Right renal pelvis (tissue), 4 donors: ENCODE measurements around the gene GLI2. TPM values are rescaled to one million over a fixed set of nuclear protein-coding genes. Genes with fewer than 3 reads are reported as not detected.

Experiments
- DNase-seq, 4 donors: peaks; one replicate each; pipeline ENCODE4 v3.0.0-alpha.2; 2013; ENCODE audit warnings: low read depth in 4 of 4, low spot score in 3 of 4, missing footprints in 1 of 4
- polyA plus RNA-seq, 4 donors: library from polyadenylated mRNA; unstranded; fragments of 120-200 nt; gene quantifications; one replicate each; pipeline ENCODE4 v1.2.1, GENCODE V29; 2013; ENCODE audit not compliant: insufficient read length in 4 of 4

Gene GLI2
- polyA plus RNA-seq, 4 donors: 9.6 to 11.8 (median 11.2) TPM

DNA sequence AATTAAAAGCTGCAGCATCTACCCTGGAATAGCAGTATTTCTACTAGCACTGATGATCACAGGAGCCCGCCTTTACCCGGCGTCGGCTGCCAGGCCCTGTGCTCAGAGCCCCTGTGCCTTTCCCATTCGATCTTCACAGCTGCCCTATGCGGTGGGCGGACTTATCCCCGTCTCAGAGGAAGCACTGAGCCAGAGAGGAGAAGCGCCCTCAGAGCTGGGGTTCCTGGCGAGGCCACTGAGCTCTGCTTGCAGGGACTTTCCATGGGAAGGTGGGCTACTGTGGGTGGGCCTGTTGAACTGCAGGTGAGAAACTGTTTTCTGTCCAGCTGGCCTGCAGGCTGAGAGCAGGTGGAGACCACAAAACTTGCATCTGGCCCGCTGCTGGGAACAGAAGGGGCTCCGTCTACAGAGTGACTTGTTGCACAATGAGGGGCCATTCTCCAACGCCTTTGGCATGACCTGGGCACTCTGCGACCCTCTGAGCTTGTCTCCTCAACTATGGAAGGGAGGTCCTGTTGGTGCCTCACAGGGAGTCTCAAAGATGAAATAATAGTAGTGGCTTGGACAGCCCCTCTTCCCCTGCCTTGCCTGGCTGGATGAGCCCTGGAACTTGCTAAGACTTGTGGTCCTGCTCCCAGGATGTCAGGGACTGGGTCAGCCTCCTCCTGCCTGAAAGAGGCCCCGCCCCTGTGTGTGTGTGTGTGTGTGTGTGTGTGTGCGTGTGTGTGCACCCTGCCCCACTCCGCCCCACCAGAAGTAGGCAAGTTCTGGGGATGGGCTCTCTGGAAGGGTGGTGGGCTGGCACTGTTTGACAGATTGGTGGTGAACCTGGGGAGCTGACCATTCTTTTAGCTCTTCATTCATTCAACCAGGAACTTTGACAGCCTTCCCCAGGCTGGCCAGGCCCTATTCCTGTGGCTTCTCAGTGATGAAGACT lies 32.7 kb downstream of the GLI2 start:
- DNase-seq: no peak

DNA sequence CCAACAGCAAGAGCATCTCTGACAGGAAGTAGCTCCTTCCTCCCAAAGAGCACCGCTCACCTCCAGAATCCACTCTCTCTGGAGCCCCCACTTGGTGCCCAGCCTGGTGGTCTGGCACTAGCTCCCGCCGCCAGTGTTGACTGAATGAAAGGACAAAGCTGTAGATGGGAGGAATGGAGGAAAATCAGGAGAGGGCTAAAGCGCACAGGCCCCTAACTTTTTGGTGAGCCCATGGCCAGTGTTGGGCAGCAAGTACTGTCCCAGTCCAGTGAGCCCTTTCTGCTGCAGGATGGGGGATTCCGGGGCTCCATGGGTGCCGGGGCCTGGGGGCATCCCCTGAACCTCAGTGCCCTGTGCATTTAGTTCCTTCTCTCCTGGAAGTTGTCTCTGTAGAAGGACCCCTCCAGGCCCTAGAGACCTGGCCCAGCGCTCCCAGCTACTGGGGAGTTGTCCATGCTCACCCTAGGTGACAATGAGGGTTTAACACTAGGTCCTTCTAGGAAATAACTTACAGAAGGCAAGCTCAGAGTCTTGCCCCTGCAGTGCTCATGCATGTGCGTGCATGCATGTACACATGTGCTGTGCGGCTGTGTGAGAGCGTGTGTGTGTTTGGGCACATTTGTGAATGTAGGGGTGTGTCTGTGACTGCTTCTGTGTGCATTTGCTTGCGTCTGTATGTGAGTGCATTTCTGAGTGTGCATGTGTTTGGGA lies 33.6 kb downstream of the GLI2 start:
- DNase-seq: no peak

DNA sequence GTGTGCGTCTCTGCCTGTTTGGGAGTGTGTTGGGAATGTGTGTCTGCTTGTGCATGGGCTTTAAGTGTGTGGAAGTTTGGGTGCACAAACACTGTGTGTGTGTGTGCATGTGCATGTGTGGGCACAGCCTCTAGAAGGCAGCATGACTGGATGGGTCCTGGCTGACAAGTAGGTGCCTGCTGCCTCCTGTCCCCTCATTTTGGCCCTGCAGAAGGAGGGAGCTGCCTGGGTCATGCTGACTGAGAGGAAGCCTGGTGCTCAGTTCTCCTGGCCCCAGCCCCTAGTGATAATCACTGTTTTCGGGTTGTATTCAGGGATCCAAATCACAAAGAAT lies 34.1 kb downstream of the GLI2 start:
- DNase-seq: no peak

DNA sequence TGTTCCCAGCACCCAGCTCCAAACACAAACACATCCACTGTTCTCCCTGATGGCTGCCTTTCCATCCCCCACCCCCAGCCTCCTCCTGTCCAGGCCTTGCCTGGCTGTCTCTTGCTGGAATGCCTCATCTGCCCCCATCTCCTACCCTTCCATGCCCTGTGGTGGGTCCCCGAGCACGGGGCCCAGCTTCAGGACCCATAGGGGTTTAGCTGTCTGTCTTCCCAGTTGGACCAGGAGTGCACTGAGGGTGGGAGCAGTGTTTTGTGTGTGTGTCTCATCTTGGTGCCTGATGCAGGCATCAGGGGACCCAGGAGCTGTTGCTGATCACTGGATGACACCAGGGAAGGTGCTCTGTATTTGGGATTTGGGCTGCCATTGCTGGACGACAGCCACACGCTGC lies 34.5 kb downstream of the GLI2 start:
- DNase-seq: no peak

DNA sequence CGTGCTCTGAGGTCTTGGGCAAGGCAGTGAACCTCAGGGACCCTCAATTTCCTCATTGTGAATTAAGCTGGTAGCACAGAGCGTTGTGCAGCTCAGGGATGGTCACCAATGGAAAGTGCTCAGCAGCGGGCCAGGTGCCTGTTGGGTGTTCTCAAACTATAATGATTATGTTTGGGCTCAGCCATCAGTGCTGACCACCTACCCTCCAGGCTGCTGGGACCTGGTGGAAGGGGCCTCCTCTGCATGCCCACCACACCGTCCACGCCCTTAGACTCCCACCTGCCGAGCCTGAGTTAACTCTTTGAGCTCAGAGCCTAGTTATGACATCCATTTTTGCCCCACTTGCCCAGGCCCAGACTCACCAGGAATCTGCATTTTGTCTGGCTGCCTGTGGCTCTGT lies 35.0 kb downstream of the GLI2 start:
- DNase-seq: no peak

DNA sequence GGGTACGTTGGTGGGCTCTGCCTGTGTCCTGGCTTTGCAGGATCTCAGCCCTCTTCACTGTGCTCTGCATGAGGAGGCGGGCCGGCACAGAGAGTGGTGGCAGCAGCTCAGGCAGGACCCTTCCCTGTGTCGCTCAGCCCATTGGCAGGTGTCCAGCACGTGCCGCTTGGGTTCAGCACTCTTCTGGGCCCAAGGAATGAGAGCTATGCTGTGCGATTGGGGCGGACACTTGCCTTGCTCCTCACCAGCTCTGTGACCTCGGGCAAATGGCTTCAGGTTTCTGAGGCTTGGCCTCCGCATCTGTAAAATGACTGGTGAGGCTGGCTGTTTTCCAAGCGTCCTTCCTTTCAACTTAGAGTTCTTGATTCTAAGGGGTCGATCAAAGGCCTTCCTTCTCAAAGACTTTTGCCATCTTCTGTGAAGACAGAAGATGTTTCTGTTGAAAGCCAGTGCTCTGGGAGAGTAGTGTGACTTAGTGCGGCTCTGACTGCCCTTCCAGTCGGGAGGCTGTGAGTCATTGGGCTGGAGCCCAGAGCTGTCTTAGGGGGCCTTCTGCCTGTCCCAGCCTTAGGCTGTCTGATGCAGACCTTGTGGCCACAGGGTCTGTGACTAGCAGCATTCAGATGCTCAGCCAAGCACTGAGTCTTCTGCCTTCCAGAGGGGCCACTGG lies 35.6 kb downstream of the GLI2 start:
- DNase-seq: no peak

DNA sequence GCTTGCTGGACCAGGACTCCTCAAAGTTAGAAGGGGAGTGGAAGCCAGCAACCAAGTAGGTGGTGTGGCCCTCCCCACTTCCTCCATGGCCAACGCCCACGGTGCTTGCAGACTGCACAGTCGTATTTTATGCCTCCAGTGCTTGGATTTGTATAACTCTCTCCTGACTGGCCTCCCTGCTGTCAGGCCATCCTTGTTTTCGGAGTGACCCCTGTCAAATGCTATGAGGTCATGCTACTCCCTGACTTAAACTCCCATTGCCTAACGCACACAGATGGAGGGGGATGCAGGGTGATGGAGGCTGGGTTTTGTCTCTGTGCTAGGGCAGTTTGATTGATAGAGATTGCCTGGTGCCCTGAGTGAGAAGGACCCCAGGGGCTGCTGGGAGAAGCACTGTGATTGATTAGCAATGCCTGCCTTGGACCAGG lies 36.1 kb downstream of the GLI2 start:
- DNase-seq: no peak

DNA sequence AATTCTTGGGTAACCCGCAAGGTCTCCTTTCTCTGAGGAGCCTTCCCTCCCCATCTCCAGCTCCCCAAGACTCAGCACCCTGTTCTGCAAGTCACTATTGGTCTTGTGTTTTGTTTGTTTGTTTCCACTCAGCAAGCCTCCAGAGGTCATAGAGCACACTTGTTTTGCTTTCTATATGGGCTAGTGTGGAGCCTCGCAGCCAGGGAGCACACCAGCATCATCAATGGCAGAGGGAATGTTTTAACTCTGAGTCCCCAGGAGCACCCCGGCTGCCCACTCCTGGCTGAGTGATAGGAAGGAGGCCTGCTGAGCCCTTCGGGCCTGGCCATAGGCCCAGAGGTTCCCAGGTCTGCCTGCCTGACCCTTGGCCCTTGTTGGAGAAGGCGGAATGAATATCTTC lies 36.6 kb downstream of the GLI2 start:
- DNase-seq: no peak

DNA sequence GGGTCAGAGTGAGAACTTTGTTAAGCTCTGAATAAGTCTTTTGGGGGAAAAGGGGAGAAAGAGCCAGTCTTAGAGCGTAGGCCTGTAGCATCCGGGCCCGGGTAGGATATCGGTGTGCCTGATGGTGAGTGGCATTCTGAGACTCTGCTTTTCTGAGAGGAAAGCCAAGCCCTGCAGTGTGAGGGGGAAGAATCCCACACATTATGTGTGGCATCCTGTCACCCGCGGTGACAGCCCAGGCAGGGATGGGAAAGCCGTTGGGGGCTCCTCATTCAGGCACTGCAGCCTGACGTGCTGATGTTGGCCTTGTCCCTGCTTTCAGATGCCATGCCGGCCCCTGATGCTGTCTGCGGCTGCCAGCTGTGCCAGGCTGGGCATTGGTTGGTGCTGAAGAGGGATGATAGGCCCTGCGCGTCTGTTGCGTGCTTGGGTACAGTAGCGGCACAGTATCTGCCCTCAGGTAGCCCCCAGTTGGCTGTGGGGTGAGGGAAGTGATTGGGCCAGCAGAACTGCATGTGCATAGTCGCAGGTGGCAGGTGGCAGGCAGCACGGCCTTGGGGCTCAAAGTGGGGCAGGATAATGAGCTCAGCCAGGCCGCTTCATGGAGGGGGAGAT lies 37.6 kb downstream of the GLI2 start:
- no peak for DNase-seq

DNA sequence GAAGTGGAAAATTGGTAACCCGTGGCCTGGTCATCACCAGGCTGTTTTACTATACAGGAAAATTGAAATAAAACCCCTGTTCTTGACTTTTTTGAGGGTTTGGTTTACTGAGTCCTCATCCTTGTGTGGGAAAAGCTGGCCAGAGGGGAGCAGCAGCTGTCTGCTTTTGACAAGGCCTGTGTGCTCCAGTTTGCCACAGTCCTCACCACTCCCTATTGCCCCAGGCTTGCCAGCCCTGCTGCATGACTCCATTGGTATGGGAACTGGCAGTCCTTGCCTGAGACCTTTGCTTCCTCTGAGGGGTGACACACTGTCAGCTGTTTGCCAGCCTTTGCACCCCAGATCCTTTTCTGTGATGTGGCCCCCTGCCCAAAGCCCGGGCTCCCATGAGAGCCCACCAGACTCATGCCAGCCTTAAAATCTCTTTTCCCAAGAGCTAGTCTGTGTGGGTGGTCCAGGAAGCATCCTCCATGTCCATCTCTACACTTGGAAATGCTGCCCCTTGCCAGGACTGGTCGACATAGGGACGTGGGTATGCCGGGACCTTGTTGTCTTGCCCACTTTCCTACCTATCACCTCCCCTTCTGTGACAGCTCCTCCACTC lies 39.0 kb downstream of the GLI2 start:
- no peak for DNase-seq

DNA sequence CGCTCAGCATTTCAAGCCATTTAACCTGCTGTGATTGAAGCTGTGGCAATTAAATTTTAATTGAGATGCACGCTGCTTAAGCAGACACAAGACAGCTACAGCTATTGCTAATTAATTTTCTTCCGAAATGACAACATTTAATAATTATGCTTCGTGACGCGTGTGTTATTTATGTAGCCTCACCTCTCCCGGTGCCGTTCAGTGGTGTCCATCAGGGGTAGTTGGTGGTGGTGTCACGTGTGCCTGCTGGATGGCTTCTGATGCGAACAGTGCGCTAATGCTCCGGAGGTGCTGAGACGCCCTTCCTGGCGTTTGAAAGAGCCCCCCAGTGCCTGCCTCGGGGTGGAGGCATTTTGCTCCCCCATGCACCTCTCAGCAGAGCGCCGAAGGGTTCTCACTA lies 39.5 kb downstream of the GLI2 start:
- DNase-seq: no peak

DNA sequence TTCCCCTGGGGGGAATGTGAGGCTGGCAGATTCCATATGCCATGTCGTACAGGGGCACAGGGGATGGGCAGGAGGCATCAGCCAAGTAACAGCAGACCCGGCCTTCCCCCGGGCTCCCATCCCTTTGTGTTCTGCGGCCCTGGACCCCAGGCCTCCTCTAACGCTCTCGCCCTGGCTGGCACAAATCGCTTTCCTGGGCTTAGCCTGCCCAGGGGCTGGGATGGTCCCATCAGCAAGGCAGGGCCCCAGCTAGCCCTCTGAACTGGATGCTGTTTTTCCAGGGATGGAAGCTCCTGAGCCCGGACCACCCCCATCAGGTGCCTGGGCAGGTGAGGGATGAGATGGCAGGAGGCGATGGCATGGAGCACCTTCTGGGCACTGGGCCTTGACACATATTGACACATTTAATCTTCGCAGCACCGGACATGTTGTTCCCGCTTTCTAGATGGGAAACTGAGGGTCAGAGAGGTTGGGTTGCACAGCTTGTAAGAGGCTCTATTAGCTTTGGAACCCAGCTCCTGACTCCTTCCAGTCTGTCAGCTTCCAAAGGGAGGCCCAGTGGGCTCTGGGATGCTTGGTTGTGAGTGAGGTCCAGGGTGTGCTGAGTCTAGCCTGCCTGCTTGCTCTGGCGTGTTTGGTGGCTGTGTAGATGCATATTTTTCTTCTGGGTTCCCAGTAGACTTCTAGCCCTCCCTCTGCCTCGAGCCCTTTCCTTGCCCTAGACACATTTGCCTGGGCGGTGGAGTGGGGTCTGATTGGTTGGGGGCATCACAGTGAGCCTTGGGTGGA lies 40.3 kb downstream of the GLI2 start:
- DNase-seq: no peak

DNA sequence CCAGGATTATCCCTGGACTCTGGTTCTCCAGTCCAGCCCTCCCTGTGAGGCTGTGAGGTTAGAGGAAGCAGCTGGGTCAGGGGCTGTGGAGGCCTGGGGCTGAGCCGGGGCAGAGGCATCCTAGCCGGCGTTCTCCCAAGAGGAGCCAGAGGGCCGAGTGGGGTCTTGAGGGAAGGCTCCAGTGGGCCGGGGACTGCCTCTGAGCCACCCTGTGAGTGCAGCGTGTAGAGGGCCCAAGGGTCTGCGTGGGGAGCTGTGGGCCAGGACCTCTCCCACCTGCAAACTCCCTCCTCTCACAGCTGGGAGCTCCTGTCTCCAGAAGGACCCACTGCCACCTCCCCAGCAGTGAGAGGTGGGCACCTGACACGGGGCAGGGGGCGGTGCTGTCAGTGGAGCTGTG lies 41.0 kb downstream of the GLI2 start:
- DNase-seq: no peak

DNA sequence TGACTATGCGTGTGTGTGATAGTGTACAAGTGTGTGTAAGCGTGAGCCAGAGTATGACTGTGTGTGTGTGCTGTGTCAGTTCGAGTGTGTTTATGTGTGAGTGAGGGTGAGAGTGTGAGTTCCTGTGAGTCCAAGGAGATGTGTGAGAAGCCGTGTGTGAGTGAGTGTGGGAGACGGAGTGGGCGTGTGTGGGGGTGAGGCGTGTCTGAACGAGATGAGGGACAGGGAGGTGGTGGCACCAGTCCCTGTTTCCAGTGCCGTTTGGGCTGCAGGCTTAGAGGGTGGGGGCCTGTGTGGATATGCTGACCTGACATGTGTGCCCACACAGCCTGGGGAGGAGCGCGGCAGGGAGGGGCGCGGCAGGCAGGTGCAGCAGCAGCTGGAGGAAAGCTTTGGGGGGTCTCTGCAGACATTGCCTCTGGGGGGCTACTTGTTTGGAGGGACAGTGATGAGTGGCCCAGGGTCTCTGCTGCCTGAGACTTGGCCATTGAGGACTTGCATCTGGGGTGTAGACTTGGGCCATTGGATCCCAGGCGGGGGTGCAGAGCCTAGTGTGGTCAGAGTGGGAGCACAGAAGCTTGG lies 41.6 kb downstream of the GLI2 start:
- no peak for DNase-seq

DNA sequence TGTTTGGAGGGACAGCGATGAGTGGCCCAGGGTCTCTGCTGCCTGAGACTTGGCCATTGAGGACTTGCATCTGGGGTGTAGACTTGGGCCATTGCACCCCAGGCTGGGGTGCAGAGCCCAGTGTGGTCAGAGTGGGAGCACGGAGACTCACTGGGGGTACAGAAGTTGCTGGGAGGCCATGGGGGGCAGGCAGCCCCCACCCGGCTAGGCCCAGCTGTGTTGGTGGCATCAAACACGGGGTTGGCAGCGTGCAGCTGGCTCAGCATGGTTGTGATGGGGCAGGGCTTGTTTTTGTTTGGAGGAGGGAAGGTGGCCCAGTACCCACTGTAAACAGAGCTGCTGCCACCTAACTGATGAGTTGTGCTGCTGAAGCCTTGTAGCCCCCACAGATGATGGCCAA lies 42.1 kb downstream of the GLI2 start:
- DNase-seq: no peak

DNA sequence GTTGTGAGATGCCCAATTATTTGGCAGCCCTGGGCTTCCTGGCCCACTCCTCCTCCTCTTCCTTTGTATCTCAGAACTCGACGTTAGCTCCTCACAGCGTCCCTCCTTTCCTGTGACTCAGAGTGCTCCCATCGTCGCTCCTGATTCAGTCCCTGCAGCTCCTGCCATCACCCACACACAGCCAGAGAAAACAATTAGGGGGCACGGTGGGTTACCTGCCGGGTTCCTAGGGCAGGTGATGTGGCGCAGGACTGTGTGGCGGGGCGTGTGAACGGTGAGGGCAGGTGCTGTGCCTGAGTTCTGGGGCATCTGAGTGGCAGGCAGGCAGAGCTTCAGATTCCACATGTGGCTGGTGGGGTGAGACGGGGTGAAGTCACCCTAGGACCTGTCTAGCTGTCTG lies 42.6 kb downstream of the GLI2 start:
- no peak for DNase-seq

DNA sequence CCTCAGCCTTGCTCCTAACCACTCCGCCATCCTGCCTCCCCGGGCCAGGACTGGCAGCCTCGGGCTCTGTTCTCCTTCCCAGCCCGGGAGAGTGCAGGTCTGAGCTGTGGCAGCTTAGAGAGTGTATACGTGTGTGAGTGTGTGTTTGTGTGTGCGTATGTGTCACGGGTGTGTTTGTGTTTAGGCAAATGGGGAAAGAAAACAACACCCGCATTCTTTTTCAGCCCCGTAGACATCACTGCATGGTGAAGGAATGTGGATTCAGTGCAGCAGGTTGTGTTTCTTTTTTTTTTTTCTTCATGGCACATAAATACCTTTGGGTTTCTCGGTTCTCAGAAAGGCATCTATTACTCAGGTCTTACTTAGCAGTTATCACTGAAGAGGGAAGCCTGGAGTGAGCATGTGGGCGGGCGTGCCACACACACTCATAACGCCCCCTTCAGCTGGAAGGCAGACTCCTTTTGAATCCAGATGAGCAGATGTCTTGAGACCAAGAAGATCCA lies 44.2 kb downstream of the GLI2 start:
- no peak for DNase-seq

DNA sequence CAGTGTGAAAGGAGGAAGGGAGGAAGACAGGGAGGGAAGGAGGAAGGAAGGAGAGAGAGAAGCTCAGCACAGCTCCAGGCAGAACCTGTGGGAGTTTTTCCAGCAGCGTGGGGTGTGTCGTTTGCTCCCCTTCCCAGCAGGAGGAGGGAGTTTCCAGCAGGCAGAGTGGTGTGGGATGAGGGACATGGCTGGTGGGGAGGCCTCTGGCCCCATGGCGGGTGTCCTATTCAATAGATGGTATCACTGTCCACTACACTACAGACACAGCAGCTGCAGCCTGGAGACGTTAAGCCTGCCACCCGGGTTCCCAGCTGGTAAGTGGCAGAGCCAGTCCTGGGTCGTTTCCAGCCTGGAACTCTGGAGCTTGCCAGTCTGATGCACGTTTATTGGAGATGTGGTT lies 44.7 kb downstream of the GLI2 start:
- DNase-seq: no peak

DNA sequence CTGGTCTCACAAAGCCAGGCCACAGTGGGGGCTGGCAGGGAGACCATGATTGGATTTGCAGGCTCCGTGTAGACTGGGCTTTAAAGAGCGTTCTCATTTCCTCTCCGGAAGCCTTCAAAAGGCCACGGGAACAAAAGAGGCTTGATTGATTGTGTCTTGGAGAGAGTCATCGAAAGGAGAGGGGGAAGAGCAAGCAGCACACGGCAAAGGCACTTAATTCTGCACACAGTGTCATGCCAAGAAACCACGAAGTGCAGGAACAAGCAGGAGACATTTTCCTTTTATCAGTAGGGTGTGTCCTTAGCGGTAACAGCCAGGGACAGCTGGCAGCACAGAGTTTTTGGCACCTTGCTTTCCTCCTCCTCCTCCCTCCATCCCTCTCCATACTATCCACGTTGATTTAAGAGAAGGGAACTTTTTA lies 47.7 kb downstream of the GLI2 start:
- no peak for DNase-seq
